IMR-90 (cell line): ENCODE measurements around the gene MYL4. TPM values are rescaled to one million over a fixed set of nuclear protein-coding genes. Genes with fewer than 3 reads are reported as not detected.
A peak's percentile ranks its signal among the peaks of the same experiment; 100 is the strongest.

ENCODE experiments used
- ATAC-seq: fragments of 200-7000 bp; cut with Tn5 transposase; 2 replicates; pipeline ENCODE4 v1.9.1; 2020; ENCODE audit warnings: low read depth, mild to moderate bottlenecking, moderate library complexity
- BruUV-seq: library from RNA; stranded (reverse); fragments of 400-500 nt; replicated peaks from 2 replicates; lab custom pipeline; 2021; lab: Mats Ljungman, UMichigan
- CTCF ChIA-PET: fragments of 300-600 bp; formaldehyde crosslinking; extraction: SDS; loops from one replicate; lab custom pipeline; 2021; ENCODE audit warnings: antibody characterized with exemption; lab: Yijun Ruan, JAX
- POLR2A ChIA-PET: fragments of 300-600 bp; sonication (Branson Sonifier 250); formaldehyde crosslinking; loops from one replicate; lab custom pipeline; 2022; ENCODE audit warnings: antibody characterized with exemption; ENCODE audit not compliant: unreplicated experiment; lab: Charles Lee
- DNase-seq: peaks from one replicate; pipeline ENCODE4 v3.0.0; 2013
- H2AFZ ChIP-seq: replicated peaks from 2 replicates; pipeline ENCODE3; 2013; ENCODE audit warnings: low read length, mild to moderate bottlenecking; ENCODE audit not compliant: poor library complexity
- H2AK5ac ChIP-seq: 2 replicates; pipeline ENCODE4 v1.6.1; 2013; ENCODE audit warnings: low read depth, low read length, inconsistent platforms
- H2AK9ac ChIP-seq: replicated peaks from 2 replicates; pipeline ENCODE3; 2013; ENCODE audit warnings: mild to moderate bottlenecking, low read depth, low read length, moderate library complexity; ENCODE audit not compliant: poor library complexity
- H2BK120ac ChIP-seq: 2 replicates; pipeline ENCODE4 v1.6.1; 2013; ENCODE audit warnings: low read depth, low read length, inconsistent platforms
- H2BK15ac ChIP-seq: 3 replicates; pipeline ENCODE4 v1.6.1; 2013; ENCODE audit warnings: low read depth, low read length, inconsistent platforms
- H2BK20ac ChIP-seq: 2 replicates; pipeline ENCODE4 v1.6.1; 2013; ENCODE audit warnings: low read depth, mild to moderate bottlenecking, inconsistent platforms, low read length, moderate library complexity
- H2BK5ac ChIP-seq: 2 replicates; pipeline ENCODE4 v1.6.1; 2013; ENCODE audit warnings: mild to moderate bottlenecking, low read depth, low read length, inconsistent platforms; ENCODE audit not compliant: poor library complexity, severe bottlenecking
- H3K14ac ChIP-seq: replicated peaks from 2 replicates; pipeline ENCODE4 v1.6.1; 2013; ENCODE audit warnings: low read depth, low read length, inconsistent platforms
- H3K18ac ChIP-seq: 2 replicates; pipeline ENCODE4 v1.6.1; 2013; ENCODE audit warnings: low read depth, low read length, control low read depth
- H3K23ac ChIP-seq: 2 replicates; pipeline ENCODE4 v1.6.1; 2013; ENCODE audit warnings: low read depth, low read length, inconsistent platforms
- H3K27ac ChIP-seq: 2 replicates; pipeline ENCODE4 v1.5.1; 2013; ENCODE audit warnings: mild to moderate bottlenecking, control low read depth, low read length; ENCODE audit not compliant: insufficient read depth
- H3K27me3 ChIP-seq: 2 replicates; pipeline ENCODE4 v1.6.1; 2013; ENCODE audit warnings: low read length; ENCODE audit not compliant: control insufficient read depth, insufficient read depth
- H3K36me3 ChIP-seq: 2 replicates; pipeline ENCODE4 v1.6.1; 2013; ENCODE audit warnings: low read length, mixed read lengths; ENCODE audit not compliant: control insufficient read depth, insufficient read depth
- H3K4ac ChIP-seq: 2 replicates; pipeline ENCODE4 v1.6.1; 2013; ENCODE audit warnings: low read depth, low read length, inconsistent platforms
- H3K4me1 ChIP-seq: 2 replicates; pipeline ENCODE4 v1.6.1; 2013; ENCODE audit warnings: low read length, mixed read lengths; ENCODE audit not compliant: control insufficient read depth, insufficient read depth
- H3K4me2 ChIP-seq: 2 replicates; pipeline ENCODE4 v1.6.1; 2013; ENCODE audit warnings: low read depth, mild to moderate bottlenecking, control low read depth, low read length, moderate library complexity
- H3K4me3 ChIP-seq: 2 replicates; pipeline ENCODE4 v1.5.1; 2013; ENCODE audit warnings: low read depth, mild to moderate bottlenecking, control low read depth, low read length, moderate library complexity; ENCODE audit not compliant: insufficient read depth
- H3K56ac ChIP-seq: 2 replicates; pipeline ENCODE4 v1.6.1; 2013; ENCODE audit warnings: low read length, inconsistent platforms; ENCODE audit not compliant: insufficient read depth; ENCODE audit errors: extremely low read depth
- H3K79me1 ChIP-seq, 2 experiments: 2 replicates each; pipeline ENCODE4 v1.6.1; 2013; ENCODE audit warnings: low read length in 2 of 2, inconsistent platforms in 1 of 2, low read depth in 1 of 2
- H3K9ac ChIP-seq: 2 replicates; pipeline ENCODE4 v1.6.1; 2013; ENCODE audit warnings: low read depth, low read length, control low read depth
- H3K9me1 ChIP-seq: 2 replicates; pipeline ENCODE4 v1.6.1; 2013; ENCODE audit warnings: low read length, inconsistent platforms; ENCODE audit not compliant: insufficient read depth
- H3K9me3 ChIP-seq: 2 replicates; pipeline ENCODE4 v1.6.1; 2013; ENCODE audit warnings: low read length; ENCODE audit not compliant: control insufficient read depth, insufficient read depth
- H4K20me1 ChIP-seq: 2 replicates; pipeline ENCODE4 v1.6.1; 2013; ENCODE audit warnings: low read length, inconsistent platforms; ENCODE audit not compliant: insufficient read depth
- H4K5ac ChIP-seq: 2 replicates; pipeline ENCODE4 v1.6.1; 2013; ENCODE audit warnings: mild to moderate bottlenecking, low read depth, low read length, control low read depth
- H4K8ac ChIP-seq, 2 experiments: 2 replicates each; pipeline ENCODE4 v1.6.1; 2013; ENCODE audit warnings: low read depth in 2 of 2, low read length in 2 of 2, control low read depth in 1 of 2, inconsistent platforms in 1 of 2
- H4K91ac ChIP-seq: 2 replicates; pipeline ENCODE4 v1.6.1; 2013; ENCODE audit warnings: low read depth, low read length, inconsistent platforms; ENCODE audit not compliant: insufficient read depth
- BHLHE40 ChIP-seq: fragments of 150-350 bp; IDR thresholded peaks from 2 replicates; pipeline ENCODE4 v1.6.1; 2016; ENCODE audit warnings: mild to moderate bottlenecking, low read depth, low read length
- CEBPB ChIP-seq: IDR thresholded peaks from 2 replicates; pipeline ENCODE4 v1.6.1; 2012; ENCODE audit warnings: low read depth, low read length, improper control_type of control experiment
- CHD1 ChIP-seq: IDR thresholded peaks from 2 replicates; pipeline ENCODE4 v1.6.1; 2012; ENCODE audit warnings: low read depth, low read length, improper control_type of control experiment
- FOS ChIP-seq: fragments of 150-350 bp; IDR thresholded peaks from 2 replicates; pipeline ENCODE4 v1.6.1; 2016; ENCODE audit warnings: low read depth, low read length
- MAFK ChIP-seq: IDR thresholded peaks from 2 replicates; pipeline ENCODE4 v1.6.1; 2012; ENCODE audit warnings: low read depth, low read length, improper control_type of control experiment
- MAZ ChIP-seq: IDR thresholded peaks from 2 replicates; pipeline ENCODE4 v1.6.1; 2012; ENCODE audit warnings: low read depth, mild to moderate bottlenecking, low read length, improper control_type of control experiment, moderate library complexity, borderline replicate concordance
- MXI1 ChIP-seq: IDR thresholded peaks from 2 replicates; pipeline ENCODE4 v1.6.1; 2012; ENCODE audit warnings: low read depth, mild to moderate bottlenecking, low read length, moderate library complexity, borderline replicate concordance
- NFE2L2 ChIP-seq: fragments of 150-350 bp; IDR thresholded peaks from 2 replicates; pipeline ENCODE4 v1.6.1; 2016; ENCODE audit warnings: low read depth, mild to moderate bottlenecking, low read length
- POLR2A ChIP-seq: IDR thresholded peaks from 2 replicates; pipeline ENCODE4 v1.6.1; 2012; ENCODE audit warnings: mild to moderate bottlenecking, low read depth, low read length
- RAD21 ChIP-seq: IDR thresholded peaks from 2 replicates; pipeline ENCODE4 v1.6.1; 2012; ENCODE audit warnings: low read length, improper control_type of control experiment
- RCOR1 ChIP-seq: IDR thresholded peaks from 2 replicates; pipeline ENCODE4 v1.6.1; 2012; ENCODE audit warnings: mild to moderate bottlenecking, low read length, improper control_type of control experiment; ENCODE audit not compliant: insufficient replicate concordance
- RFX5 ChIP-seq: IDR thresholded peaks from 2 replicates; pipeline ENCODE4 v1.8.0; 2012; ENCODE audit warnings: low read depth, mild to moderate bottlenecking, low read length, moderate library complexity
- SMC3 ChIP-seq: fragments of 150-350 bp; IDR thresholded peaks from 2 replicates; pipeline ENCODE4 v1.6.1; 2016; ENCODE audit warnings: low read depth, mild to moderate bottlenecking, antibody characterized with exemption, low read length, moderate library complexity
- WGBS, 2 experiments: methylation state at CpG; one replicate each; pipeline versions ENCODE4 v1.1.5 to v1.1.7; 2013; ENCODE audit warnings: missing lambda C conversion rate in 2 of 2; ENCODE audit not compliant: insufficient read length in 1 of 2; ENCODE audit errors: extremely low coverage in 2 of 2; 5-methylcytosine and 5-hydroxymethylcytosine counted together
- dilution Hi-C: fragments of 300-500 bp; cut with HindIII; formaldehyde crosslinking; loops from one replicate; pipeline ENCODE4 v1.14.3; 2018; ENCODE audit warnings: low sequenced_read_pairs; ENCODE audit not compliant: unreplicated experiment
- in situ Hi-C: fragments of 300-500 bp; cut with MboI; formaldehyde crosslinking; loops from 3 replicates; pipeline ENCODE4 v1.14.3; 2019; ENCODE audit warnings: low sequenced_read_pairs, inconsistent platforms, mixed read lengths
- intact Hi-C: fragments of 100-400 bp; cut with micrococcal nuclease; formaldehyde crosslinking; loops from 2 replicates; pipeline ENCODE4 v1.10.0; 2022
- polyA plus RNA-seq, 3 experiments: library from polyadenylated mRNA; depleted of rRNA; stranded (reverse); fragments of >200 nt; gene quantifications; 2 replicates each; pipeline ENCODE4 v1.2.3, GENCODE V29; 2012; ENCODE audit warnings: low replicate concordance in 1 of 3
- total RNA-seq: library from RNA; depleted of rRNA; stranded (reverse); fragments of >200 nt; gene quantifications from 2 replicates; pipeline ENCODE4 v1.2.3, GENCODE V29; 2012
- TF ChIP-seq, protein P1 (sequence below): fragments of 150-350 bp; IDR thresholded peaks from 2 replicates; pipeline ENCODE4 v1.6.1; 2017; ENCODE audit warnings: mild to moderate bottlenecking, antibody characterized with exemption, low read length, low read depth
- TF ChIP-seq, protein P2 (sequence below): conservative IDR thresholded peaks from 2 replicates; pipeline ENCODE4 v1.5.1; 2012; ENCODE audit warnings: mild to moderate bottlenecking, low read depth, low read length, improper control_type of control experiment
- TF ChIP-seq, protein P3 (sequence below): fragments of 150-350 bp; IDR thresholded peaks from 2 replicates; pipeline ENCODE4 v1.6.1; 2016; ENCODE audit warnings: low read depth, mild to moderate bottlenecking, low read length, moderate library complexity, borderline replicate concordance

The MYL4 gene
- total and polyA plus RNA-seq, 2 of the 4 experiments (the other 2 are of a cell fraction), result not detected

DNA sequence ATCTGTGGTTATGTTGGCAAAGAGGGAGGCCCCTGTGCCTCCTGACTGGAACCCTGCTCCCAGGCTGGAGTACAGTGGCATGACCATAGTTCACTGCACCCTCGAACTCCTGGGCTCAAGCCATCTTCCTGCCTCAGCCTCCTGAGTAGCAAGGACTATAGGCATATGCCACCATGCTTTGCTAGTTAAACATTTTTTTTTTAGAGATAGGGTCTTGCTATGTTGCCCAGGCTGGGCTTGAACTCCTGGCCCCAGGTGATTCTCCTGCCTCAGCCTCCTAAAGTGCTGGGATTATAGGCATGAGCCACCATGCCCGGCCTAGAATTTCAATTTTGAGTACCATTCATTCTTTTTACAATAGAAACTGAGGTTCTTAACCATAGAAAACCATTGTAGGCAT lies 23.3 kb downstream of the MYL4 start:
- no peak for DNase-seq
- Histone ChIP-seq H3K79me1 (no peaks in the 10 kb centered on the region; a peak in 1 of 4 replicates), H3K4me2 (no peak overlapping the region), H3K23ac (peak overlapping the region; percentile 67; the same call in 1 of the 2 replicates), H3K4me1 (peaks cover 16% of the 10 kb centered on the region), H3K56ac (no peak overlapping the region), H3K4me3 (no peak overlapping the region), H4K20me1 (no peaks in the 10 kb centered on the region), H2AFZ (no peak overlapping the region), H4K8ac (peak overlapping the region; percentile 62 to 79; a peak in 3 of 4 replicates), H3K27ac (peak overlapping the region; percentile 57; the same call in 1 of the 2 replicates), H3K36me3 (no peaks in the 10 kb centered on the region), H3K9ac (no peak overlapping the region), H3K14ac (peak overlapping the region; percentile 87), H2AK5ac (peak overlapping the region; percentile 95), H2BK120ac (peak overlapping the region; percentile 94), H2BK20ac (peak overlapping the region; percentile 97), H3K9me3 (no peaks in the 10 kb centered on the region; the same call in 1 of the 2 replicates), H3K18ac (peak overlapping the region; percentile 90), H3K27me3 (no peaks in the 10 kb centered on the region), H4K91ac (peak overlapping the region; percentile 73), H4K5ac (peak overlapping the region; percentile 84), H2BK15ac (peak overlapping the region; percentile 86; the same call in 1 of the 3 replicates), H2AK9ac (peak overlapping the region; percentile 30), H3K4ac (peak overlapping the region; percentile 84), H3K9me1 (peaks cover 16% of the 10 kb centered on the region), H2BK5ac (no peak overlapping the region)
- TF ChIP-seq, protein P1, sequence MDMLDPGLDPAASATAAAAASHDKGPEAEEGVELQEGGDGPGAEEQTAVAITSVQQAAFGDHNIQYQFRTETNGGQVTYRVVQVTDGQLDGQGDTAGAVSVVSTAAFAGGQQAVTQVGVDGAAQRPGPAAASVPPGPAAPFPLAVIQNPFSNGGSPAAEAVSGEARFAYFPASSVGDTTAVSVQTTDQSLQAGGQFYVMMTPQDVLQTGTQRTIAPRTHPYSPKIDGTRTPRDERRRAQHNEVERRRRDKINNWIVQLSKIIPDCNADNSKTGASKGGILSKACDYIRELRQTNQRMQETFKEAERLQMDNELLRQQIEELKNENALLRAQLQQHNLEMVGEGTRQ, result no peak
- TF ChIP-seq MXI1 (no peak), BHLHE40 (no peak), MAZ (no peak), RCOR1 (no peak), CHD1 (no peak), MAFK (no peak), RAD21 (no peak), SMC3 (no peak), FOS (no peak), CEBPB (no peak), NFE2L2 (no peak), POLR2A (no peak), RFX5 (no peak)
- TF ChIP-seq, protein P2, sequence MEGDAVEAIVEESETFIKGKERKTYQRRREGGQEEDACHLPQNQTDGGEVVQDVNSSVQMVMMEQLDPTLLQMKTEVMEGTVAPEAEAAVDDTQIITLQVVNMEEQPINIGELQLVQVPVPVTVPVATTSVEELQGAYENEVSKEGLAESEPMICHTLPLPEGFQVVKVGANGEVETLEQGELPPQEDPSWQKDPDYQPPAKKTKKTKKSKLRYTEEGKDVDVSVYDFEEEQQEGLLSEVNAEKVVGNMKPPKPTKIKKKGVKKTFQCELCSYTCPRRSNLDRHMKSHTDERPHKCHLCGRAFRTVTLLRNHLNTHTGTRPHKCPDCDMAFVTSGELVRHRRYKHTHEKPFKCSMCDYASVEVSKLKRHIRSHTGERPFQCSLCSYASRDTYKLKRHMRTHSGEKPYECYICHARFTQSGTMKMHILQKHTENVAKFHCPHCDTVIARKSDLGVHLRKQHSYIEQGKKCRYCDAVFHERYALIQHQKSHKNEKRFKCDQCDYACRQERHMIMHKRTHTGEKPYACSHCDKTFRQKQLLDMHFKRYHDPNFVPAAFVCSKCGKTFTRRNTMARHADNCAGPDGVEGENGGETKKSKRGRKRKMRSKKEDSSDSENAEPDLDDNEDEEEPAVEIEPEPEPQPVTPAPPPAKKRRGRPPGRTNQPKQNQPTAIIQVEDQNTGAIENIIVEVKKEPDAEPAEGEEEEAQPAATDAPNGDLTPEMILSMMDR, result no peak
- TF ChIP-seq, protein P3, sequence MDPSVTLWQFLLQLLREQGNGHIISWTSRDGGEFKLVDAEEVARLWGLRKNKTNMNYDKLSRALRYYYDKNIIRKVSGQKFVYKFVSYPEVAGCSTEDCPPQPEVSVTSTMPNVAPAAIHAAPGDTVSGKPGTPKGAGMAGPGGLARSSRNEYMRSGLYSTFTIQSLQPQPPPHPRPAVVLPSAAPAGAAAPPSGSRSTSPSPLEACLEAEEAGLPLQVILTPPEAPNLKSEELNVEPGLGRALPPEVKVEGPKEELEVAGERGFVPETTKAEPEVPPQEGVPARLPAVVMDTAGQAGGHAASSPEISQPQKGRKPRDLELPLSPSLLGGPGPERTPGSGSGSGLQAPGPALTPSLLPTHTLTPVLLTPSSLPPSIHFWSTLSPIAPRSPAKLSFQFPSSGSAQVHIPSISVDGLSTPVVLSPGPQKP, result no peak
- dilution Hi-C loops (no loop called here), in situ Hi-C loops (loop anchor here (5.0 kb wide), 1 partner anchor 80 kb away; no protein-coding TSS in a partner anchor), intact Hi-C loops (no loop called here)
- no CpG with 5 or more reads among the region's 2 CpGs for WGBS, 2 experiments
- no TSS peak for BruUV-seq
- no peak for ATAC-seq
- ChIA-PET POLR2A (no interaction called here), CTCF (interaction anchor here (0.6 kb wide), 1 partner anchor 77 kb away, joined by 8 read pairs; no protein-coding TSS in a partner anchor)
